ENCODE measurements around the gene RSPO4. TPM values are rescaled to one million over a fixed set of nuclear protein-coding genes. Genes with fewer than 3 reads are reported as not detected.

Gene RSPO4
- total and polyA plus RNA-seq, 2 experiments from 2014 or later = 2.8 to 4.5 TPM

GRCh38 chr20:946826-947225, 55.3 kb downstream of the RSPO4 start (continued):
- no peak for TF ChIP-seq ZNF462 (CRISPR knock-in tag; IDR thresholded peaks at IDR 0.05)

DNA sequence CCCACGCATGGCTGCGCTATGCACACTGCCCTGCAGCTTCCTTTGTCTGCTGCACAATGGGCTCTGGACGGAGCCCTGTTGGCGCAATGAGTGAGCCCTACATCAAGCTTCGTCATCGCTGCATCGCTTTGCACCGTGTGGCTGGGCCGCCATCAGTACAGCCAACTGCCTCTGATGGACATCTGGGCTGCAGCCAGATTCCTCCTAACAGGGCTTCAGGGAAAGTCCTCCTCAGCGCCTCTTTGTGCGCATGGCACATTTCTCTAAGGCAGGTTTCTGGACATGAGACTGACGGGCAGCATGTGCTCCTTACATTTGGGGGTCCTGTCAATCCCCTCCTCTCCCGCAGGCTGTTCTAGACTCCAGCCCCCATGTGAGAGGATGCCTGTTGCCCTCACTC, 56.3 kb downstream of the RSPO4 start:
- H3K4me1 ChIP-seq (ENCODE audit: insufficient read depth) = peaks cover 21% of the 10 kb centered on the region
- DNase-seq (ENCODE audit: low spot score) (no peak), ATAC-seq (no peak)
- peaks cover 6% of the 10 kb centered on the region; the same call in 1 of the 2 replicates for H3K9me2 ChIP-seq (ENCODE audit: insufficient read depth)
- H3K27ac ChIP-seq (ENCODE audit: low read depth) = no peak overlapping the region
- Mint-ChIP-seq H3K27ac (no peak overlapping the region), H3K9me3 (no peaks in the 10 kb centered on the region; the same call in 2 of the 3 replicates), H3K27me3 (ENCODE audit: insufficient read depth, low read depth, poor library complexity) (peaks cover 4% of the 10 kb centered on the region), H3K36me3 (ENCODE audit: low read depth) (no peaks in the 10 kb centered on the region), H3K4me3 (no peak overlapping the region), H3K4me1 (peaks cover 24% of the 10 kb centered on the region)
- H3K27me3 ChIP-seq (ENCODE audit: insufficient read depth) = no peaks in the 10 kb centered on the region
- no peak for TF ChIP-seq CREB1 (CRISPR knock-in tag; IDR thresholded peaks at IDR 0.05; ENCODE audit: low read depth)
- no peak for TF ChIP-seq REST (IDR thresholded peaks at IDR 0.05; ENCODE audit: unreplicated experiment)
- TF ChIP-seq POLR2AphosphoS5 (IDR thresholded peaks at IDR 0.05; ENCODE audit: low read depth) = no peak
- TF ChIP-seq ZNF114 (CRISPR knock-in tag; IDR thresholded peaks at IDR 0.05) = no peak
- TF ChIP-seq, protein P1, sequence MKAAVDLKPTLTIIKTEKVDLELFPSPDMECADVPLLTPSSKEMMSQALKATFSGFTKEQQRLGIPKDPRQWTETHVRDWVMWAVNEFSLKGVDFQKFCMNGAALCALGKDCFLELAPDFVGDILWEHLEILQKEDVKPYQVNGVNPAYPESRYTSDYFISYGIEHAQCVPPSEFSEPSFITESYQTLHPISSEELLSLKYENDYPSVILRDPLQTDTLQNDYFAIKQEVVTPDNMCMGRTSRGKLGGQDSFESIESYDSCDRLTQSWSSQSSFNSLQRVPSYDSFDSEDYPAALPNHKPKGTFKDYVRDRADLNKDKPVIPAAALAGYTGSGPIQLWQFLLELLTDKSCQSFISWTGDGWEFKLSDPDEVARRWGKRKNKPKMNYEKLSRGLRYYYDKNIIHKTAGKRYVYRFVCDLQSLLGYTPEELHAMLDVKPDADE (IDR thresholded peaks at IDR 0.05) = no peak
- no peaks in the 10 kb centered on the region for H3K79me2 ChIP-seq (replicated peaks; ENCODE audit: insufficient read depth)
- H3K4me2 ChIP-seq = no peak overlapping the region
- no peaks in the 10 kb centered on the region for H3K36me3 ChIP-seq (ENCODE audit: insufficient read depth)
- H3F3A ChIP-seq (replicated peaks; ENCODE audit: low read depth) = no peaks in the 10 kb centered on the region
- H4K20me1 ChIP-seq (replicated peaks; ENCODE audit: insufficient read depth) = no peaks in the 10 kb centered on the region
- H3K4me3 ChIP-seq = no peak overlapping the region
- no peak overlapping the region for H2AFZ ChIP-seq

Data from GM23338 (cell line).